Ascending aorta (tissue), 2 donors: Measurements from ENCODE around the gene HOXC4. TPM values are rescaled to one million over a fixed set of nuclear protein-coding genes. Genes with fewer than 3 reads are reported as not detected.
"Not testable (repeated sequence)": the region's sequence is repeated elsewhere in the genome, so short reads cannot be mapped to it uniquely, and the experiment has no call there.

ENCODE experiments used
- DNase-seq, 2 donors: peaks; one replicate each; pipeline ENCODE4 v3.0.0-alpha.2; 2019; ENCODE audit warnings: low spot score in 2 of 2
- H3K27ac ChIP-seq, 2 donors: fragments of 200-600 bp; sonication (generic); one replicate each; pipeline ENCODE4 v1.5.1; 2016 to 2017; ENCODE audit warnings: mild to moderate bottlenecking in 1 of 2
- H3K27me3 ChIP-seq: fragments of 200-600 bp; sonication (generic); one replicate; pipeline ENCODE4 v1.5.1; 2017
- H3K36me3 ChIP-seq, 2 donors: fragments of 200-600 bp; sonication (generic); one replicate each; pipeline ENCODE4 v1.5.1; 2016
- H3K4me1 ChIP-seq, 2 donors: fragments of 200-600 bp; sonication (generic); one replicate each; pipeline ENCODE4 v1.5.1; 2016 to 2017; ENCODE audit warnings: mild to moderate bottlenecking in 1 of 2
- H3K4me3 ChIP-seq, 2 donors: fragments of 200-600 bp; sonication (generic); one replicate each; pipeline ENCODE4 v1.5.1; 2016 to 2017; ENCODE audit warnings: mild to moderate bottlenecking in 1 of 2
- H3K9me3 ChIP-seq, 2 donors: fragments of 200-600 bp; sonication (generic); one replicate each; pipeline ENCODE4 v1.5.1; 2016
- intact Hi-C: fragments of 100-400 bp; cut with DNase I; formaldehyde crosslinking; loops from one replicate; pipeline ENCODE4 v1.15.1; 2023
- total RNA-seq: library from RNA; depleted of rRNA; stranded (reverse); fragments of >200 nt; gene quantifications from one replicate; pipeline ENCODE4 v1.1.0, GENCODE V29; 2016

The HOXC4 gene
- total RNA-seq, 1 donor from 2014 or later = 0.32 TPM

DNA sequence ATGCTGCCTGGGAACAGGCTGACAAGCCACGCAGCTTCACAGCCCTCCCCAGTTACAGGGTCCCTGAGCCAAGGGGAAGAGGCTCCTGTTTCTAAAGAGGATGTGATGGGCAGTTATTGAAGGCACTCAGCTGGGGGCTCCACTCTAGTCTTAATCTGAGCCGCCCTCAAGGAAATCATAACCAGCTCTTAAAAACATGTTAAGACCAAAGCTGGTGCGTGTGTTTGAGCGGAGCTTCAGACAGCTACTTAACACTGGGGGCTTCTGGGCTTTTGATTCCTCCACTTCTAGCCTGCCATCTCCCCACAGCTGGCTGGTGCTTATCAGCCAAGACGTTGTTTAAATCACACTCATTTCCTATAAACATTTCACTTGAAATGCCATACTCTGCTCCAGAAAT lies 42.3 kb downstream of the HOXC4 start:
- DNase-seq, H3K9me3 ChIP-seq, H3K36me3 ChIP-seq, H3K27ac ChIP-seq, H3K4me1 ChIP-seq, H3K27me3 ChIP-seq, intact Hi-C loops, H3K4me3 ChIP-seq: not testable (repeated sequence)

DNA sequence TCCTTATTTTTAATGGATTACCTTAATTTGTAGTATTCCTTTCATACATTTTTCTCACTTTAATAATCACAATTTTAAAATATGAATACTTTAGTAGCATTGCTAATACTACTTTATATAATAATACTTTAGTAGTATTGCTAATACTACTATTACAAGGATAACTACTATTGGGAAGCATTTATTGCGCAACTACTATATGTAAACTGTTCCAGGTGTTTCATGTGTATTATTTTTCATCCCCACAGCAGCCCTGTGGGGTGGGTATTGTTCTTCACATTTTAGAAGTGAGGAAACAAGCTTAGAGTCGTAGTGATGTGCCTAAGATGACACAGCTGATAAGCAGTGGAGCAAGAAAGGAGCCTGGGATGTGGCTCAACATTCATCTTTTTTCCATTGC lies 45.0 kb downstream of the HOXC4 start:
- H3K27me3 ChIP-seq, intact Hi-C loops, H3K4me3 ChIP-seq, H3K4me1 ChIP-seq, DNase-seq, H3K9me3 ChIP-seq, H3K27ac ChIP-seq, H3K36me3 ChIP-seq: not testable (repeated sequence)

DNA sequence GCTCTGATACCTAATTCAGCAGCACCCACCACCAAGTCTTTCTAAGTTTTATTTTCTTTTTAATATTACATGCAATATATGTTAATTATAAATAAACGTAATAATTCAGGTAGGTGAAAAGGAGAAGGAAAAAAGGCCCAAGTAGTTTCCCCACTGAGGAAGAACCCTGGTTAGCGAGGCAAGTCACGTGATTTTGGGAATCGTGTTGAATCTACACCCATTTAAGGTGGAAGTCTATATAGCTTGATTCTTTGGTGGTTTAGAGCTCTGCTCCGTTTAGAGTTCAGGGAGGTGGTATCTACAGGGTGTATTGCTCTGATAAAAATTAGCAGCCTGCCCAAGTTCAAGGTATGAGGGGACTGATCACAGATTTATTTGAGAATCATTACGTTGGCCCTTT lies 47.0 kb downstream of the HOXC4 start:
- H3K27ac ChIP-seq, H3K36me3 ChIP-seq, H3K27me3 ChIP-seq, H3K4me3 ChIP-seq, DNase-seq, H3K4me1 ChIP-seq, H3K9me3 ChIP-seq, intact Hi-C loops: not testable (repeated sequence)

DNA sequence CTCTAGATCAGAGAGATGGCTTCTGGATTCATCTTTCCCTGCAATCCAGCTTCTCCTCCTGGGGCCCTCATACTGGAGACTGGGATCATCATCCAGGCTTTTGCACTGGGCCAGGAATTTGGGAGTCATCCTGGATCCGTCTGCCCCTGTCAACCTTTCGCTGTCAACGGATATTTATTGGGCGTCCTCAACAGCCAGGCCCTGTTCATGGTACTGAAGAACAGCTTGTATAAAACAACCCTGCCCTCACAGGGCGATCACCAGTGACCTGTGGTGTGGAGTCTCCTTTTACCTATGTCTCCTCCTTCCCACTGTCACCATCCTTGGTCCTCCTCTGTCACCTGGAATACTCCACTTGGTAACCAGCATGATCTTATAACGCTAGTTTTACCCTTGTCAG lies 48.6 kb downstream of the HOXC4 start:
- H3K27me3 ChIP-seq, intact Hi-C loops, H3K4me3 ChIP-seq, H3K27ac ChIP-seq, DNase-seq, H3K4me1 ChIP-seq, H3K9me3 ChIP-seq, H3K36me3 ChIP-seq: not testable (repeated sequence)

GRCh38 chr12:54103827-54104226 lies 50.2 kb downstream of the HOXC4 start:
- intact Hi-C loops, H3K27ac ChIP-seq, DNase-seq, H3K9me3 ChIP-seq, H3K36me3 ChIP-seq, H3K4me3 ChIP-seq, H3K4me1 ChIP-seq, H3K27me3 ChIP-seq: not testable (repeated sequence)

Other genes starting within 250 kb of the HOXC4 start
- not detected for gene HOXC13, start 115.0 kb upstream of the HOXC4 start, total RNA-seq
- not detected for gene HOXC12, start 98.9 kb upstream of the HOXC4 start, total RNA-seq
- gene HOXC11, start 80.7 kb upstream of the HOXC4 start, total RNA-seq = 0.32 TPM
- gene HOTAIR, start 78.9 kb upstream of the HOXC4 start, total RNA-seq = not detected
- gene HOXC10, start 68.7 kb upstream of the HOXC4 start, total RNA-seq = not detected
- gene HOXC9, start 53.7 kb upstream of the HOXC4 start, total RNA-seq = 1.2 TPM
- 8.9 TPM for gene HOXC8, start 44.9 kb upstream of the HOXC4 start, total RNA-seq
- gene HOXC6, start 25.4 kb upstream of the HOXC4 start, total RNA-seq = 7.6 TPM
- not detected for gene HOXC5, start 20.8 kb upstream of the HOXC4 start, total RNA-seq
- gene SMUG1, start 135.2 kb downstream of the HOXC4 start, total RNA-seq = 21.9 TPM
- gene CBX5, start 226.3 kb downstream of the HOXC4 start, total RNA-seq = 19.4 TPM
- 292 TPM for gene HNRNPA1, start 226.9 kb downstream of the HOXC4 start, total RNA-seq
- gene NFE2, start 247.2 kb downstream of the HOXC4 start, total RNA-seq = not detected